HepG2 (cell line): ENCODE measurements around the gene IL1RAPL2. TPM values are rescaled to one million over a fixed set of nuclear protein-coding genes. Genes with fewer than 3 reads are reported as not detected.

Experiments used
- ATAC-seq: fragments of 200-7000 bp; cut with Tn5 transposase; 3 replicates; pipeline ENCODE4 v1.9.1; 2020; ENCODE audit warnings: mild to moderate bottlenecking, moderate library complexity
- BruUV-seq: library from RNA; stranded (reverse); fragments of 400-500 nt; replicated peaks from 2 replicates; lab custom pipeline; 2021; lab: Mats Ljungman, UMichigan
- CTCF ChIA-PET: fragments of 300-600 bp; formaldehyde crosslinking; extraction: SDS; loops from one replicate; lab custom pipeline; 2021; ENCODE audit warnings: low total read pairs, inconsistent platforms, low intra/inter-chr PET ratio; lab: Yijun Ruan, JAX
- POLR2A ChIA-PET: fragments of 350-600 bp; sonication (Branson Sonifier 250); formaldehyde crosslinking; loops from one replicate; lab custom pipeline; 2020; ENCODE audit warnings: antibody characterized with exemption, inconsistent platforms; lab: Yijun Ruan, JAX
- DNase-seq: peaks from one replicate; pipeline ENCODE4 v3.0.0-alpha.2; 2015; ENCODE audit warnings: low spot score
- FAIRE-seq: peaks from 3 replicates; lab custom pipeline; 2011; peaks lifted over from hg19 to GRCh38; lab: Jason Lieb, UNC
- H2AFZ ChIP-seq: one replicate; pipeline ENCODE4 v1.6.1; 2011; ENCODE audit warnings: low read length, inconsistent platforms
- H3K27ac ChIP-seq: fragments of 300-600 bp; 3 replicates; pipeline ENCODE4 v1.8.0; 2011; ENCODE audit warnings: mixed run types, mild to moderate bottlenecking, mixed read lengths, low read length, inconsistent platforms; ENCODE audit not compliant: insufficient read depth; ENCODE audit errors: extremely low read length
- H3K27me3 ChIP-seq, 2 experiments: fragments of 200-600 bp in 1 of 2; 2 replicates in 1 of 2; 3 replicates in 1 of 2; pipeline versions ENCODE4 v1.6.0 to v1.8.0; 2011; ENCODE audit warnings: low read length in 2 of 2, mild to moderate bottlenecking in 2 of 2, moderate library complexity in 2 of 2, inconsistent platforms in 1 of 2; ENCODE audit not compliant: insufficient read depth in 2 of 2, control insufficient read depth in 1 of 2
- H3K36me3 ChIP-seq, 2 experiments: fragments of 200-600 bp in 1 of 2; replicated peaks in 1 of 2; 2 replicates in 1 of 2; 3 replicates in 1 of 2; pipeline versions ENCODE4 v1.5.1 to v1.8.0; 2011; ENCODE audit warnings: low read length in 2 of 2, inconsistent platforms in 1 of 2; ENCODE audit not compliant: insufficient read depth in 2 of 2, control insufficient read depth in 1 of 2
- H3K4me1 ChIP-seq: 2 replicates; pipeline ENCODE4 v1.5.1; 2012; ENCODE audit warnings: low read length, inconsistent platforms; ENCODE audit not compliant: insufficient read depth
- H3K4me2 ChIP-seq: 2 replicates; pipeline ENCODE4 v1.6.0; 2011; ENCODE audit warnings: low read depth, low read length, inconsistent platforms
- H3K4me3 ChIP-seq, 3 experiments: fragments of 200-600 bp in 1 of 3; sonication (generic), shearing (Covaris generic) in 1 of 3; replicated peaks in 1 of 3; 2 replicates each; pipeline ENCODE4 v1.5.1; 2011 to 2016; ENCODE audit warnings: low read length in 3 of 3, inconsistent platforms in 2 of 3, low read depth in 2 of 3, mild to moderate bottlenecking in 2 of 3, control low read depth in 1 of 3, mixed read lengths in 1 of 3; ENCODE audit not compliant: insufficient read depth in 1 of 3
- H3K79me2 ChIP-seq: one replicate; pipeline ENCODE4 v1.6.1; 2011; ENCODE audit warnings: low read length, inconsistent platforms; ENCODE audit not compliant: insufficient read depth
- H3K9ac ChIP-seq: 2 replicates; pipeline ENCODE4 v1.6.0; 2011; ENCODE audit warnings: mild to moderate bottlenecking, low read depth, low read length, inconsistent platforms; ENCODE audit not compliant: insufficient read depth
- H3K9me3 ChIP-seq: 2 replicates; pipeline ENCODE4 v1.5.1; 2012; ENCODE audit warnings: mild to moderate bottlenecking, low read length
- H4K20me1 ChIP-seq: 2 replicates; pipeline ENCODE4 v1.6.0; 2011; ENCODE audit warnings: inconsistent platforms, mild to moderate bottlenecking, low read length, moderate library complexity; ENCODE audit not compliant: insufficient read depth
- ARHGAP35 ChIP-seq: sonication (generic); formaldehyde crosslinking; IDR thresholded peaks from 2 replicates; pipeline ENCODE4 v1.9.0; 2022; ENCODE audit warnings: mild to moderate bottlenecking, inconsistent platforms, moderate library complexity, missing genetic modification reagents, borderline replicate concordance
- CC2D1A ChIP-seq: sonication (generic); formaldehyde crosslinking; IDR thresholded peaks from 2 replicates; pipeline ENCODE4 v1.8.1; 2023; ENCODE audit warnings: mild to moderate bottlenecking, missing genetic modification reagents
- FOXP4 ChIP-seq: sonication (generic); formaldehyde crosslinking; IDR thresholded peaks from 2 replicates; pipeline ENCODE4 v1.4.0; 2020; ENCODE audit warnings: missing genetic modification reagents
- GRHL1 ChIP-seq: sonication (generic); formaldehyde crosslinking; conservative IDR thresholded peaks from 2 replicates; pipeline ENCODE4 v1.8.0; 2022; ENCODE audit warnings: missing genetic modification reagents
- HDAC6 ChIP-seq: fragments of 200-600 bp; sonication (generic); IDR thresholded peaks from 2 replicates; pipeline ENCODE4 v1.7.0; 2017; ENCODE audit warnings: mild to moderate bottlenecking, antibody characterized with exemption, low read length, low read depth
- MYNN ChIP-seq: sonication (generic); formaldehyde crosslinking; IDR thresholded peaks from 2 replicates; pipeline ENCODE4 v1.4.0; 2020; ENCODE audit warnings: mild to moderate bottlenecking, low read depth, missing genetic modification reagents
- NBN ChIP-seq: fragments of 450-650 bp; conservative IDR thresholded peaks from 2 replicates; pipeline ENCODE4 v1.6.1; 2017
- PCBP1 ChIP-seq: fragments of 200-400 bp; formaldehyde crosslinking; IDR thresholded peaks from 2 replicates; pipeline ENCODE4 v1.6.1; 2017; ENCODE audit warnings: mild to moderate bottlenecking, low read depth, low read length, borderline replicate concordance
- RBM22 ChIP-seq: fragments of 200-400 bp; formaldehyde crosslinking; optimal IDR thresholded peaks from 2 replicates; pipeline ENCODE3; 2017; ENCODE audit warnings: mild to moderate bottlenecking, low read length, moderate library complexity
- SALL2 ChIP-seq: sonication (generic); formaldehyde crosslinking; IDR thresholded peaks from 2 replicates; pipeline ENCODE4 v1.8.1; 2023; ENCODE audit warnings: mild to moderate bottlenecking, missing genetic modification reagents, inconsistent platforms
- TFE3 ChIP-seq: IDR thresholded peaks from 2 replicates; pipeline ENCODE4 v1.6.1; 2016
- ZBTB7B ChIP-seq: sonication (generic); formaldehyde crosslinking; IDR thresholded peaks from 2 replicates; pipeline ENCODE4 v1.4.0; 2020; ENCODE audit warnings: missing genetic modification reagents
- ZNF280B ChIP-seq: sonication (generic); formaldehyde crosslinking; IDR thresholded peaks from 2 replicates; pipeline ENCODE4 v1.5.0; 2020; ENCODE audit warnings: missing genetic modification reagents, mild to moderate bottlenecking, borderline replicate concordance
- ZNF543 ChIP-seq: sonication (generic); formaldehyde crosslinking; IDR thresholded peaks from 2 replicates; pipeline ENCODE4 v1.4.0; 2020; ENCODE audit warnings: mild to moderate bottlenecking, missing genetic modification reagents
- in situ Hi-C: cut with HindIII; loops from 2 replicates; pipeline ENCODE4 v1.10.0; 2017; ENCODE audit warnings: low pct_unique_long_range_greater_than_20kb; ENCODE audit not compliant: extremely low pct_ligation_motif_present
- intact Hi-C: fragments of 100-400 bp; cut with micrococcal nuclease; formaldehyde crosslinking; loops from one replicate; pipeline ENCODE4 v1.10.0; 2022; ENCODE audit not compliant: unreplicated experiment
- polyA plus RNA-seq, 8 experiments: library from polyadenylated mRNA; depleted of rRNA in 3 of 8; stranded (reverse) in 7 of 8; unstranded in 1 of 8; fragments of >200 nt; fragmentation: Illumina TruSeq in 4 of 8; extraction: Trizol in 4 of 8; gene quantifications; 2 replicates each; pipeline versions ENCODE4 v1.2.1 to v1.2.3, GENCODE V29; 2011 to 2016; ENCODE audit warnings: low read depth in 4 of 8, missing spikeins in 1 of 8, mixed read lengths in 1 of 8; ENCODE audit not compliant: insufficient read depth in 1 of 8
- total RNA-seq, 5 experiments: library from RNA; depleted of rRNA; stranded (reverse); fragments of >200 nt; fragmentation: Illumina TruSeq; extraction: Trizol; gene quantifications; 2 replicates each; pipeline ENCODE4 v1.2.3, GENCODE V29; 2016; ENCODE audit warnings: low read depth in 1 of 5

The IL1RAPL2 gene
- total and polyA plus RNA-seq, 2 of the 13 experiments (the other 11 are each of a cell fraction or from before 2014, with no cell fraction given): not detected

GRCh38 chrX:105471597-105471996 lies 905.6 kb downstream of the IL1RAPL2 start (continued):
- TF ChIP-seq TFE3 (CRISPR knock-in tag): no peak

- ChIA-PET POLR2A (no interaction called here), CTCF (no interaction called here)
- TF ChIP-seq ARHGAP35 (CRISPR knock-in tag) (no peak), MYNN (CRISPR knock-in tag) (no peak), ZBTB7B (CRISPR knock-in tag) (no peak), FOXP4 (CRISPR knock-in tag) (no peak), HDAC6 (no peak), PCBP1 (no peak), CC2D1A (CRISPR knock-in tag) (no peak), GRHL1 (CRISPR knock-in tag) (no peak), ZNF543 (CRISPR knock-in tag) (no peak), SALL2 (CRISPR knock-in tag) (no peak), ZNF280B (CRISPR knock-in tag) (no peak), NBN (no peak), RBM22 (no peak)
- Histone ChIP-seq H3K79me2 (no peaks in the 10 kb centered on the region), H3K4me1 (no peaks in the 10 kb centered on the region), H3K9ac (no peak overlapping the region), H3K4me2 (no peak overlapping the region), H3K27me3 (no peaks in the 10 kb centered on the region), H3K27ac (no peak overlapping the region), H2AFZ (no peak overlapping the region), H3K4me3 (no peak overlapping the region), H3K9me3 (no peaks in the 10 kb centered on the region), H3K36me3 (no peaks in the 10 kb centered on the region), H4K20me1 (no peaks in the 10 kb centered on the region)
- no TSS peak for BruUV-seq
- no peak for DNase-seq
- FAIRE-seq: no peak
- intact Hi-C loops (no loop called here), in situ Hi-C loops (no loop called here)
- no peak for ATAC-seq
Measured at GRCh38 chrX:105475801-105476200, 909.8 kb downstream of the IL1RAPL2 start.
